ENCODE data around the gene MRPL55.

Gene MRPL55

DNA sequence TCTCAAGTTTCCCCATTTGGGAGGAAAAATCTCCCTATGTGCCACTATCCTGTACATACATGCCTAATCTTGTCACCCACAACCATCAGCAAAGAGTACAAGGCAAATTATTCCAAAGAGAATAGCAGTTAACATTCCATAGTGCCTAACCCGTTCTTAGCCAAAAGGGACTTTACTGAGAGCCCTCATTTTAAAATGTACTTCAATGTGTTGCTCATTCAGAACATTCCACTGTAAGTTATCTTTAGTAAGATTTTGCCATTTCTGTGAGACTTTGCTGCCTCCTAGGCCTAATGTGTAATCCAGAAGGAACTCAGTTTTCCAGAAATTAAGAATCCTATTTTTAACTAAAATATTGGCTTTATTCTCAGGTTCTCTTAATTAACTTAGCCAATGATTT is 11.3 kb upstream of the MRPL55 start:
- no peak for DNase-seq

DNA sequence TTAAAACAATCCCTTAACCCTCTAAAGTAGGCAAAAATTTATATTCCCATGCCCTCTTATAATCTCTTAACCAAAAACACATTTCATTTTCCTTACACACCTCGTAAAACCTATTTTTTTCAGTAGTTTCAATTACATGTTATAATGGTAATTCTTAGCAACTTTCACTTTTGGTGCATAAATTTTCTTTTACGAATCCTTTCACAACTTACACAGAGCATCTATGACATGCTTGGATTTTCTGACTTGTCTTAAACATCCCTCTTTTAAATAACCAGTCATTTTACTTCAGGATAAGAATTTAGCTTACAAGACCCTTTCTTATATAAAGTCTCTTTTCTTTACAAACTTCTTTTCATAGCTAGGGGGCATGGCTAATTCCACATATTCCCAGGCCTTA is 8.9 kb upstream of the MRPL55 start:
- no peak for DNase-seq

DNA sequence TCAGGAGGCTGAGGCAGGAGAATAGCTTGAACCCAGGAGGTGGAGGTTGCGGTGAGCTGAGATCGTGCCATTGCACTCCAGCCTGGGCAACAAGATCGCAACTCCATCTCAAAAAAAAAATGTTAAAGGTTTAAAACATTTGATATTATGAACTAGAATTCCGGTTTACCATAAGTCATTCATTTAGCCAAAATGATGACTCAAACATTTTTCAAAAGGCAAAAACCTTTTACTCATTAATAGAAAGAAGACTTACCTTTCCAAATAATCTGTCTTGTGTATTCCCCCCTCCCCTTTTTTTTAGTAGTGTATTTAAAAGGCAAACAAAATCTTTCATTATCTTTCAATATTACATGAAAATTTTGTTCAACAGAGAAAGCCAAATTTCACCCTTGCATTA is 8.2 kb upstream of the MRPL55 start:
- no peak for DNase-seq

DNA sequence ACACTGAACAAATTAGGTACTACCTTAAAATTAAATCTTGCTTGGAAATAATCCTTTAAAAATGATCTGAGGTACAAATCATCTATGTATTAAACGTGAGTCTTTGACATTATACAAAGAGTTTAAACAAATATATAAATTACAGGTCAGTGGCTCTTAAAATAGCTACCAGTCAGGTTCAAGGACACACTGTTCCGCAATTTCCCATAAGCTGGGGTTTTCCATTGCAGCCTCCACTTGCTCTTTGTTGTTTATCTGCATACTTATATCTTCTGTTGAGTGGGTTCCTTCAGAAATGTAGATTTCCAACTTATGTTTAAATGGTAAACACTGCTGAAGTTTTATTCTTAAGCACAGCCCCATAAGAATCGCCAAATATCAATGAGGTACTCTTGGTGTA is 5.7 kb upstream of the MRPL55 start:
- DNase-seq: no peak

DNA sequence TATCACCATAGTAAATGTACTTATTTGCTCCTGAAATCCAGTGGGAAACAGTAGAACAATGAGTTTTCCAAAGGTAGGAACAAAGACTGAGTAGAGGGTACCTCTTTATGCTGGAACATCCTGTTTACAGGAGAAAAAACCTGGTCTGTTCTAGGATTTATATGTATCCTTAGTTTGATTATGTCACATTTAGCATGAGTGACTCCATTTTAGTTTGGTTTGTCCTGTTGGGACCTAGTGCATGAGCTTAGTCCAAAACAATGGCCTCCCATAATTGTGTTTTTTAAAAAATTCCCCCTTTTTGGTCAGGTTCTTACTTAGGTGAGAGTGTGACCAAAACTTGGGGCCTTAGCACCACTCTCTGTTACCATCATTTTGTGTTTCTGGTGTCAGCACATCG is 3.5 kb upstream of the MRPL55 start:
- DNase-seq: no peak

DNA sequence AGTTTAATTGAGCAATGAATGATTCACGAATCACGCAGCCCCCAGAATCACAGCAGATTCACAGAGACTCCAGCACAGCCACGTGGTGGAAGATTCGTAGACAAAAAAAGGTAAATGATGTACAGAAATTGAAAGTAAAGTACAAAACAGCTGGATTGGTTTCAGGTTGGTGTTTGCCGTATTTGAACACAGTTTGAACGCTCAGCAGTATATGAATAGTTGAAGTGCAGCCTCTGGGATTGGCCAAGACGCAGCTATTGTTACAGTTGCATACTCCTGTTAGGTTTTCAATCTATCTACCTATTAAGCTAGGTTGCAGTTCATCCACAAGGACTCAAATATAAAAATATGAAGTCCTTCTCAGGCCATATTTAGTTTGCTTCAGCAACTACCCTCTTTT is 3.1 kb upstream of the MRPL55 start:
- no peak for DNase-seq

DNA sequence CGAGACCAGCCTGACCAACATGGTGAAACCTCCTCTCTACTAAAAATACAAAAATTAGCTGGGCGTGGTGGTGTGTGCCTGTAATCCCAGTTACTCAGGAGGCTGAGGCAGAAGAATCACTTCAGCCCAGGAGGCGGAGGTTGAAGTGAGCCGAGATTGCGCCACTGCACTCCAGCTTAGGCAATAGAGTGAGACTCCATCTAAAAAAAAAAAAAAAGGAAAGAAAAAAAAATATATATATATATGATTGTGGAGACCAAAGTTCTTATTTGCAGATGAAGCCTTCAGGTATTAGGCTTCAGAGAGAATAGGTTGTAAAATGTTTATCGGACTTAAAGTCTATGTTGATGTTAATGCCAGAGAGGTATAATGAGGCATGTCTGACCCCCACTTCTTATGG is 2.2 kb upstream of the MRPL55 start:
- DNase-seq: peak; percentile 45

DNA sequence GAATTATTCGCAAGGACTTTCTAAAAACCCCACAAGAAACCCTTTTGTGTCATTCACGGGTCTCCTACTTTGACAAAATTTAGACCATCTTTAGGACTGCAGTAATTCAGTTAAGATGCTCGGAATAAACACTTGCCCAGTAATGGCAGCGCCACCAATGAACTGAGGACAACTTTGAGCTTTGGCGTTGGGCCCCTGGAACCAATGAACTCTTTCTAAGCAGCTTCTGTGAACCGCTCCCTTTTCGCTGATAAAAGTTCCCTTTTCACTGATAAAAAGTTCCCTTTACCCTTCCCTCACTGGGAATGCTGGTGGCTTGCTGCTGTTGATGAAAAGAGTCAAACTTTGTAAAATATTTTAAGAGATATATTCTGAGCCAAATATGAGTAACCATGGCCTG is 1.5 kb upstream of the MRPL55 start:
- no peak for DNase-seq

DNA sequence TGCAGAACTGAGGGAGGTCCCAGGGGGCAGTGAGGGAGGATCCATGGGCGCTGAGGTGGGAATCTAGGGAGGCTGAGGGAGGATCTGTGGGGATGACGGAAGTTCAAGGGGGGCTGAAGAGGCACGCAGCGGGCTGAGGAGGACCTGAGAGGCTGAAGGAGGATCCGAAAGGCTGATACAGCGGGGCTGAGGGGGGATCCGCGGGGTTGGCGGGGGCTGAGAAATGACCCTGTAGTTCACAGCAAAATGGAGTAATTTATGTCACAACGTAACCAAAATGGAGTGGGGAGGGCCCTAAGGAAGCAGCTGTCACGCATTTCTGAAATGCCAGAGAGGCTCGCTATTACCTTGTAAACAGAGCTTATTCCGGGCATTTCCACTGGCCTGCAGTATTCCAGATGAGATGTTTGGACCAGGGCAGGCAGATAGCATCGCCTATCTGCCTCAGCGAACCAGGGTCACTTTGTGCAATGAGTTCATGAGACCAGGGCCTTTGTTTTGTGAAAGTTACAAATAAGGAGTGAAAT is 926 bp upstream of the MRPL55 start:
- no peak for DNase-seq

DNA sequence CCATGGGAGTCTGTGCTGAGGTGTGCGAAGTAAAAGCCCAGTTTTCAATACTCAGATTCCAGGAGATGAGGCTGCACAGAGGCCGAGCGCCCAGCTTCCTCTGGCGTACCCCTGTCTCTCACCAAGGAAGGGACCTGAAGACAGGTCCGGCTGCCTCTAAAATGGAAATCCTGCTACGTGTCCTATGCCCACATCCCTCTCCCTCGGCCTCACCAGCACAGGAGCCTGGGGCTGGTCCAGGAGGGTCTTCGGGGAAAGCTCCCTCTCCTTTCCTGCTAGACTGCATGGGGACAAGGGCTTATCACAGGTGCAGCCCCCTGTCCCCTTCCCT is 392 bp downstream of the MRPL55 start:
- no peak for DNase-seq

DNA sequence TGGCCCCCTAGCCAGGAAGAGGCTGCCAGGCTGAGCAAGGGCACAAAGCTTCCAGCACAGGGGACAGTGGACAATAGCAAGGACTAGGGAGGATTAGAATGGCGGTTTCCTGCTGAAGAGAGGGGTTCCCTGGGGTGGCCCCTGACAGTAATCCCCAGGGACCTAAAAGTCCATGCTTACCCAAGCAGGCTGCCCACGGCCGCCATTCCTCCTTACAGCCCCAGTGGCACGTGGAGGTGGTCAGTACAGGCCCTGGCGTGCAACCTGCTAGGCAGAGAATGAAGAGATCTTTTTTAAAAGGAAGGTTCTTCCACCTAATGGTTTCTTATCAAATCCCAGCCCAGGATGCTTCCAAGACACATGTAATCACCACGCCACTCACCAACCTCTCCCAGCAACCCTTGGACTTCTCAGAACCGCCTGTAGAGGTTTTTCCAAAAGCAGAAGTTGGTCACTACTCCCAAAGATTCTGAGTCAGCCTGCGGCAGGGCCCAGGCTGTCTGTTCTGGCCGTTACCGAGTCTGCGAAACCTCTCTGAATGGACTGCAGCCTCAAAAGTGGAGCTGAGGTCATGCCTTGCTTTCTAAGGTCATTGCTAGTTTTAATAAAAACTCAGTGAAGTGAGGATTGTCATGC is 926 bp downstream of the MRPL55 start:
- peak; percentile 73 for DNase-seq

DNA sequence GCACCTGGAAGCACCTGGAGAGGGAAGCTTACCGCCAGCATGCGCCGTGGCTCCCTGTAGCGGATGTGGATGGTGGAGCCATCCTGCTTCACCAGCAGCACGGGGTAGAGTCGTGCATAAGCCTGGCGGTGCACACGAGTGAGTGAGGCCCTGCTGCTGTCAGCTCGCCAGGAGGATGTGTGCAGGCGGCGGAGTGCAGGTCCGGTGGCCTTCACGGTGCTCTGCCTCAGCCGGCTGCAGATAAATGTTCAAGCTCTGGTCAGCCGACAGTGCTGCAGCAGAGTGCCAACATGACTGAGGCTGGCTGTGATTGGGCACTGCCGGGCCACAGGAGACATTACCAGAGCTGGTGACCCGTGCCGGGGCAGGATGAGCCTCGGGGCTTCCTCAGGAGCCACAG is 1.5 kb downstream of the MRPL55 start:
- DNase-seq: no peak

DNA sequence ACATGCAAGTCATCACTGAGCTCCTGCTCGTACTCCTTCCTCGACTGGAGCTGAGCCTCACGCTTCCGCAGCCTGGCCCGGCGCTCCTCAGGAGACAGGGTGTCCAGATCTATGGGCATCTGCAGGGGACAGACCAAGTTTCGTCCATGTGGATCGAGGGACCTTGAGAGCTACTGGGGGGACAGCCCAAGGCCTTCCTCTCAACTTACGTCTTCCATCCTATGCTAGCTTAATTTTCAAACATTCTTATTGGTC is 2.4 kb downstream of the MRPL55 start:
- no peak for DNase-seq

DNA sequence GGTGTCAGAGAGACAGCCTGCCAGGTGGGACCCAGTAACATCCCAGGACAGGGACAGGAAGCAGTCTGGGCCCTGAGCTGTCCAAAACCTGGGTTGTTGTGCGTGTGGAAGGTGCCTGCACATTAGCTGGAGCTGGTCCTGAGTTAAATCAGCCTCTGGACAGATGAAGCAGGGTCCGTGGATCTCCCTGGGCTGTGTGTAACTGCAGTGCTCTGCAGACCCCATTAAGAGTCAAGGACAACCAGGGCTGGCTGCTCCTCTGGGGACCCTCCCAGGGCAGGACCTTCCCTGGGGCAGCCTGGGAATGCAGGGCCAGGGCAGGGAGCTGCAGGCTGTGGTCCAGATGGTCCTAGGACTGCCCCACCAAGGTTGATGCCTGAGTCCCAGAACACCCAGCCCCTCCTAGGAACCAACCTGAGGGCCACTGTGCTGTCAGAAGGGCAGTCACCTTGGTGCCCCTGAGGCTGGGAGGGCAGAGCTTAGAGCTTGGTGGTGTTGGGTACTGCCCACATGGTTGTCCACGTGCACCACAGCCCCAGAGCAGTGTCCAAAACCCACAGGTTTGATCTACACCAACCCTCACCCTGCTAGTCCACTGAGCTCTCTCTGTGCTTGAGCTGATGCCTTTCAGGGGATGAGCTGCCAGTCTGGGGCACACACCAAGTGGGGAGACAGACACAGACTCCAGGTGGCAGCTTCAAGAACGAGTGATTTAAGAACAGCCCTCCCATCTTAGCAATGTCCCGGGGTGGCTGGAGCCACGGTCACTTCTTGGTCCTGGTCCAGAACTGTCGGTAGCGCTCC is 2.9 kb downstream of the MRPL55 start:
- no peak for DNase-seq

DNA sequence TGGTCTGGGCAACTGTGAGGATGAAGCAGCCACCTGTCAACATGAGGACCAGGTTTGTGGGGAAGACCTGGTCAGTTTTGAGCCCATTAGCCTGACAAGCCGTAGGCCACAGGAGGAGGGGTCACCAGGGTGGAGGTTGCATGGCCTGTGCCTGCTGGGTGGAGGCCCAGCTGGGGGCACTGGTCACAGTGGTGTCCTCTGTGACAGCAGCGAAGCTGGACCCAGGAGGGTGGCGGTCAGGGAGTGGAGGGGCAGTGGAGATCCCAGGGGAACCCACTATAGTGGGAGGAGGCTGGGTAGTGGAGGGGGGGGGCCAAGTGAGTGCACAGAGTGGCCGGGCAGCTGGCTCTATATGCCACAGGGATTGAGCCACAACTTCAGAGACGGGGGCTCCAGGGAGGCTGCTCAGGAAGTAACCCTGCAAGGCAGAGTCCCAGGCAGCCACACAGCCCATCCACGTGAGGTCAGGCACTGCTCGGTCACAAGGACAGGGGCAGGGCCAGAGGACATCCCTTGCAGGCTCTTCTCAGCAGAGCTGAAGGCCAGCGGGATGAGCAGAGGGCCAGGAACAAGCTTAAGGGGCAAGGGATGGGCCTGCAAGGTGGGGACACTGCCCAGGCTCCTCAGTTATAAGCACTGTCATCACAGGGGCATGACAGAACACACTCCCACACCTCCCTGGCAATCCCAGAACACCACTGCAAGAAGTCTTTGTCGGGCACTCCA is 3.7 kb downstream of the MRPL55 start:
- DNase-seq: no peak

DNA sequence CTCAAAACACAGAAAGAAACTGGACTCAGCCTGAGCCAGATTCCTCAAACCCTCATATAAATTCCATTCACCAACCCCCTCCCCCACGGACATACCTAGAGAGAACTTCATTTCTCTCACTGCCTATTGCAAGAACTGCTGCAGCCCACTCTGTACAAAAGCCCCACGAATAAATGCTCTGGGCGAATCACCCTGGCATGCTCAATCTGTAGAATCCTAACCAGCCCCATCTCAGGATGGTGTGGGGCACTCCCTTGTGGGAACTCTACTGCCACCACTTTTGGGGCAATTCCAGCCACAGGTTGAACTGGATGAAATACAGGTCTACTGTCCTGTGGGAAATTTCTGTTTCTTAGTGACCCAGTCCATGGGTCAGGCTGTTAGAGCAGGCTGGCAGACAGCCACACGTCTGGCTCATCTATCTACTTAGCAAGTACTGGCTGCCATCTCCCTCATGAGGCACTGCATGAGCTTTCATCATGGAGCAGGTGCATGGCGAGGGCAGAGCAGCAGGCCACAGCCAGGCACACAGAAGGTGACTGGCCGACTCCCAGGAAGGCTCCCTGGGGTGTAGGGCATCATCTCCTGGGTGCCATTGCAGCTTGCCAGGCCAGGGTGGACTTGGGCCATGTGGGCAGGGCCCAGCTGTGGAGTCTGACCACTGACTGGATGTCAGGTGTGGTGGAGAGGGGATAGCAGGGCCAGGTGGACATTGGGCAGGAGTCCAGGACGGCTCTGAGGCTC is 4.4 kb downstream of the MRPL55 start:
- DNase-seq: no peak

DNA sequence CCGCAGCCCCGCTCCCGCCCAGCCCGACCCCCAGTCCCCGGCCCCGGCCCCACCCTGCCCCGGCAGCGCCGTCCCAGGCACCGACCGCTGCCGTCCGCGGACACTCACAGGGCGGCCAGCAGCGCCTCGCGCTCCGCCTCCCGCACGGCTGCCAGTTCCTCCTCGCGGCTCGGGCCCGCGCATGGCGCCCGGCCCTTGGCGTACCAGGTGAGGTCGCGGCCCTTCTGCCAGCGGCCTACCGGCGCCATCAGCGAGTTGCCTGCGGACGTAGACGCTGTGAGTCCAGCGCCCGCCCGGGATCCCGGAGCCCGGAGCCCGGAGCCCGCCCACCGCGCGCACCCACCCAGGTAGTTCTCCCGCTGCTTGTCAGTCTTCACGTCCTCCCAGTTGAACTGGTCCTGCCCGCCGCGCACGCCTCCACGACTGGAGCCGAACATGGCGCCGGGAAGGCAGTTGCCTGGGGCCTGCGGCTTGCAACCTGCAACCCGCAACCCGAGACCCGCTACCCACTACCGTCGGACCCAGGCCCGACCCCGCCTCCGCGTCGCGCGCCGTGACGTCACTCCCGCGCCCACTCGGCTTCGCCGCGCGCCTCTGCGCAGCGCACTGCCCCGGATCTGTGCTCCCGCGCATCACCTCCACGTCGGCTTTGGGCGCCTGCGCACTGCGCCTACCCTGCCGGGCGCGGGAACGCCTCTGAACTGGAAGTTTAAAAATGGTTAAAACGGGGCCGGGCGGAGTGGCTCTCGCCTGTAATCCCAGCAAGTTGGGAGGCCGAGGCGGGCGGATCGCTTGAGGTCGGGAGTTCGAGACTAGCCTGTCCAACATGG is 6.1 kb downstream of the MRPL55 start, which contains the start of gene C1orf35:
Gene C1orf35 (minus strand): TSS at position 535 of the 830 bp plus-strand sequence. CDS start 98 bp downstream, at position 437.
- peak; percentile 92 for DNase-seq

DNA sequence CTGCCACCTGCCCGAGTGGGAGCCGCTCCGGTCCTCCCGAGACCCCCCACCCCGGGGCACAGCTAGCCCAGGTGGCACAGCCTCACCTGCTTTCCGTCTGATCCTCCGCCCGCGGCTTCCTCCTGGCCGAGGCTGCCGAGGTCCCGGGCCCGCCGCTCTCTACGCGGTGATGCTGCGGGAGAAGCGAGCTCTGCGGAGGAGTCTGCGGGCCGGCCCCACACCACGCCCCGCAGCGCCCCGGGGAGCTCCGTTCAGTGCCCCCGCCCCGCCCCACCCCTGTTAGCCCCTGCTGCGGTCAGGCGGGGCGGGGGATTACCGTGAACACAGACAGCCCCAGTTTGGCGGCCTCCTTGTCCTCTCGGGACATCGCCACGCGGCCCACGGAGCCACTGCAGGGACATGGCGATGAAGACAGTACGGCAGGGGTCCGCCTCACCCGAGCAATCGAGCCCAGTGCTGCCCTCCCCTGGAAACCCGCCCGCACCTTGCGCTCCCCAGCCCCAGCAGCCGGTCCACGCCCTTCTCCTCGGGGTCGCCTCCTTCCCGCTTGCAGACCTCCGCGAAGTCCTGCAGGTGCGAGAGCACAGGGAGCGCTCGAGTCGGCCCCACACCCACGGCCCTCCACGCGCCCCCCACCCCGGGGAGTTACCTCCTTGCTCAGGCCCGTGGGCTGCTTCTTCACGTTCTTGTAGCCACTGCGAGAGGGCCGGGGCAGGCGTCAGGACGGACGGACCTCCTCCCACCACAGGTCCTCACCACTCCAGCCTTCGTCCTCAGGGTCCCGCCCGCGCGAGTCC is 6.9 kb downstream of the MRPL55 start:
- peak; percentile 29 for DNase-seq

DNA sequence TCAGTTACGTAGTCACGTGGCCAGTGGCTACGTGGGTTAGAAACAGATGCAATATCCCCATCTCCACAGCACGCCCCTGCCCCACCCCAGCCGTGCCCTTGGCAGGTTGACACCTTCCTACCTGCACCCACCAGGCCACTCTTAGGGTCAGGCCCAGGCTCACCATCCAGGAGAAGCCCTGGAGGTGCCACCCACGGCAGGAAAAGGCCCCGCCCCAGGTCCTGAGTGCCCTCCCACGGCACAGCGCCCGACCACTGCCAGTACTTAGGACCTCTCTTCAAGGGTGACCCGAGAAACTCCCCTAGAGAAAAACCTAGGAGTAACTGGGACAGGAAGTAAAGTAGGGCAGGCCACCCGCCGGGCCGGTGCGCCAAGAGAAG is 7.5 kb downstream of the MRPL55 start:
- DNase-seq: no peak

DNA sequence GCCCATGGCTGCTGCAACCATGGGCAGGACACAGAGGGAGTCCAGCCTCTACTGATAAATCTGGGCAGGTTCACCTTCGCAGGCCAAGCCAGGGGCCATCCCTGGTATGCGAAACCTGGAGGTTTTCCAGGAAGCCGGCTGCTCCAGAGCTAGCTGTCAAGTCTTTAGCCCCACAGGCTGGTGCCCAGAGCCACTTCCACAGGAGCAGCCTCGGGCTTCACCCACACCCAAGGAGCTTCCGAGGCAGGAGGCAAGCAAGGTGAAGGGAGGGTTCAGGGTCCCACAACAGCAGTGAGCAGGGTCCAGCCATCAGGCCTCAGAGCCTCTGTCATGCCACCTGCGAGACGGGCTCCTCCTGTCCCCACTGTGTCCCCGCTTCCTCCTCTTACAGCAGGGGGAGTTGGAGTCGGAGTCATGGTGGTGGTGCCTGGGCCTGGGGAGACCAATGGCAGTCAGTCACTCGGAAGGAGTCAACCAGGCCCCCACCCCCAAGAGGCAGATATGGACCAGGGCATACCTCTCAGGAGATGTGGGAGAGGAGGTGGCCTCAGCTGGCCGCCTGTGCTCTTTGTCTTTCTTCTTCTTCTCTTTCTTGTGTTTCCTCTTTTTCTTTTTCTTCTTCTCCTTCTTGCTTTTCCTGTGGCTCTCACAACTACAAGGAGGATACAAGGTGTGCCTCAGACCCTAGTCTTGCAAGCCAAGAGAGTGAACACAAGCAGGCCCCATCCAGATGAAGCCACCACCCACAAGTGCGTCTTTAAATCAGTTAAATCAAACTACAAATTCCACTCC is 8.1 kb downstream of the MRPL55 start:
- no peak for DNase-seq

DNA sequence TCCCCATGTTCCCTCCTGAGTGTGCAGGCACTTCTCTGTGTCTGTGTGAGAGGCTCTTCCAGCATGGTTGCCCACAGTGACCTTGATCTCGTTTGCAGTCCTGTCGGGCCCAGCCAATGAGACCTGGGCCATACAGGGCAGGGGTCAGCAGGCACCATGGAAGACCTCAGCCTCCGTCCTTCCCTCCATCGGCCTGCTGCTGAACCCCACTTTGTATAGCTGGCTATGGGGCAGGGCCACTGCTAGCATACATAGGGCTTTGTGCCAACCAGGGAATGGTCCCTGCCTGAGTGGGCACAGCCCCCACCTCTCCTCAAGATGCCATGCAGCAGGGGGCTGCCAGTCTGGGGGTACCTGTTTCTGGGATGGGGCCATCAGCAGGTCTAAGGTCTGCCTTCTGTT is 9.8 kb downstream of the MRPL55 start:
- no peak for DNase-seq

All from inflammatory macrophage treated with lipopolysaccharide for 4 hours (primary cell).